ENCODE results near the gene TNFRSF6B.

TNFRSF6B gene

DNA sequence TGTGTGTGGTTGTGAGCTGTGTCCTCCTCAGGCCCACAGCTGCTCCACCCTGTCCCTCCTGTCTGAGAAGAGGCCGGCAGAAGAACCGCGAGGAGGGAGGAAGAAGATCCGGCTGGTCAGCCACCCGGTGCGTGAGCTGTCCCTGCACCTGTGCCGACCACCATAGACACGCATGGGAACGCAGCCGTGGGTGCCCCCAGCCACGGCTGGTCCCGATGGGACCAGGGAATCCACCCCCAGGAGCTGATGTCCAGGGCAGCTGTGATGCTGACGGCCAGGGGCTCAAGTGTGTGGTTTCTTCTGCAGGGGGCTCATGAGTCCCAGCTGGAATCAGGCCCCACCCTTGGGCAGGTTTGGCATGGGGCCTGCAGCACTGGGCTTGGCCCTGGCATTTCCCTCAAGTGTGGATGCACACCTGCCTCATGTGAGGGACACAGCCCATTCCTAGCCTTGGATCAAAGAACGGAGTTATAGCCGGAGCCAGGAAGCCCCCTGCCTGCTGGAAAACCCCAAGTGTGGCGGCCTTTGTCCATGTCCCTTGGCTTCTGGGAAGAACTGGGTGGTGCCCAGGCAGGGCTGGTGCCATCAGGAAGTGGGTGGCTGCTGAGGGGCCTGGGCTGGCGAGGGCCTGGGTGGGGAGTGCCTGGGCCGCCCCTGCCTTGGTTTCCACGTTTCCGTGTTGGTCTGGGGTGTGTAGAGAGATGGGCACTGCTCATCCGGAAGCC lies 4.6 kb upstream of the TNFRSF6B start:
- TF ChIP-seq, protein P1, sequence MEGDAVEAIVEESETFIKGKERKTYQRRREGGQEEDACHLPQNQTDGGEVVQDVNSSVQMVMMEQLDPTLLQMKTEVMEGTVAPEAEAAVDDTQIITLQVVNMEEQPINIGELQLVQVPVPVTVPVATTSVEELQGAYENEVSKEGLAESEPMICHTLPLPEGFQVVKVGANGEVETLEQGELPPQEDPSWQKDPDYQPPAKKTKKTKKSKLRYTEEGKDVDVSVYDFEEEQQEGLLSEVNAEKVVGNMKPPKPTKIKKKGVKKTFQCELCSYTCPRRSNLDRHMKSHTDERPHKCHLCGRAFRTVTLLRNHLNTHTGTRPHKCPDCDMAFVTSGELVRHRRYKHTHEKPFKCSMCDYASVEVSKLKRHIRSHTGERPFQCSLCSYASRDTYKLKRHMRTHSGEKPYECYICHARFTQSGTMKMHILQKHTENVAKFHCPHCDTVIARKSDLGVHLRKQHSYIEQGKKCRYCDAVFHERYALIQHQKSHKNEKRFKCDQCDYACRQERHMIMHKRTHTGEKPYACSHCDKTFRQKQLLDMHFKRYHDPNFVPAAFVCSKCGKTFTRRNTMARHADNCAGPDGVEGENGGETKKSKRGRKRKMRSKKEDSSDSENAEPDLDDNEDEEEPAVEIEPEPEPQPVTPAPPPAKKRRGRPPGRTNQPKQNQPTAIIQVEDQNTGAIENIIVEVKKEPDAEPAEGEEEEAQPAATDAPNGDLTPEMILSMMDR (IDR thresholded peaks at IDR 0.05; ENCODE audit: low read depth, low read length): no peak
- no peak overlapping the region for H3K4me3 ChIP-seq (ENCODE audit: low read depth, low read length)

- no peak overlapping the region for H3K4me3 ChIP-seq (ENCODE audit: low read depth, low read length)
- TF ChIP-seq, protein P1 (IDR thresholded peaks at IDR 0.05; ENCODE audit: low read depth, low read length): no peak
These were observed 3.9 kb upstream of the TNFRSF6B start for GRCh38 chr20:63692436-63693082.

GRCh38 chr20:63693083-63693732 lies 3.2 kb upstream of the TNFRSF6B start:
- no peak overlapping the region for H3K4me3 ChIP-seq (ENCODE audit: low read depth, low read length)

DNA sequence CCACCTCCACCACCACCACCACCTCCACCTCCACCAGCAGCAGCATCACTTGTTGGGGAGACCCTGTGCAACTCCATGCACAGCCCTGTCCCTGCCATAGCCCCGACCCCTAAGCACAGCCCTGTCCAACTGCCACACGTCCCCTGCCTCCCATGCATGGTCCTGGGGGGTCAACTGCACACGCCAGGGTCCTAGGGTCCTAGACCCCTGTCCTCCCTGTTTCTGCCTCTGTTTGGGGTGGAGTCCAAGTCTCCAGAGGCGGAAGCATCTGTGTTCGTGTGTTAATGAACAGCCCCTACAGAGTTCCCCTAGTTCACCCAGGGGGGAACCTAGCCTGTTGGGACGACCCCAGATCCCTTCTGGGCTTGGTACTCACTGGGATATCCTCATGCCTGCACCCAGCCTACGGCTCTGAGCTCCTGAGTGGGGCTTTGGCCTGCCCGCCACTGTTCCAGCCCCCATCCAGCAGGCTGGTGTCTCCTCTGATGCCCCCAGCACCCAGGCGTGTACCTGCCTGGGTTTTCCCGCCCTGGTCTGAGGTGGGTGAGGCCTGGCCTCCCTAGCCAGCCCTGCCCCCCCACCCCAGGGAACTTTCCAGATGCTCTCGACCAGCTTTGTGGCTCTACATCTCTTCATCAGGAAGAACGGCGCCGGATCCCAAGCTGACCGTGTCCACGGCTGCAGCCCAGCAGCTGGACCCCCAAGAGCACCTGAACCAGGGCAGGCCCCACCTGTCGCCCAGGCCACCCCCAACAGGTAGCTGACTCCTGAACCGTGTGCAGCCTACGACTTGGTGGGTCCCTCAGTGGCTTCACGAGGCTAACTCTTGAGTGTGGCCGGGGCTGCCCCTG lies 2.5 kb upstream of the TNFRSF6B start:
- no peak overlapping the region for H3K4me3 ChIP-seq (ENCODE audit: low read depth, low read length)
- TF ChIP-seq, protein P1 (IDR thresholded peaks at IDR 0.05; ENCODE audit: low read depth, low read length): no peak

More at GRCh38 chr20:63693083-63693732, 3.2 kb upstream of the TNFRSF6B start:
- TF ChIP-seq, protein P1 (IDR thresholded peaks at IDR 0.05; ENCODE audit: low read depth, low read length): no peak

DNA sequence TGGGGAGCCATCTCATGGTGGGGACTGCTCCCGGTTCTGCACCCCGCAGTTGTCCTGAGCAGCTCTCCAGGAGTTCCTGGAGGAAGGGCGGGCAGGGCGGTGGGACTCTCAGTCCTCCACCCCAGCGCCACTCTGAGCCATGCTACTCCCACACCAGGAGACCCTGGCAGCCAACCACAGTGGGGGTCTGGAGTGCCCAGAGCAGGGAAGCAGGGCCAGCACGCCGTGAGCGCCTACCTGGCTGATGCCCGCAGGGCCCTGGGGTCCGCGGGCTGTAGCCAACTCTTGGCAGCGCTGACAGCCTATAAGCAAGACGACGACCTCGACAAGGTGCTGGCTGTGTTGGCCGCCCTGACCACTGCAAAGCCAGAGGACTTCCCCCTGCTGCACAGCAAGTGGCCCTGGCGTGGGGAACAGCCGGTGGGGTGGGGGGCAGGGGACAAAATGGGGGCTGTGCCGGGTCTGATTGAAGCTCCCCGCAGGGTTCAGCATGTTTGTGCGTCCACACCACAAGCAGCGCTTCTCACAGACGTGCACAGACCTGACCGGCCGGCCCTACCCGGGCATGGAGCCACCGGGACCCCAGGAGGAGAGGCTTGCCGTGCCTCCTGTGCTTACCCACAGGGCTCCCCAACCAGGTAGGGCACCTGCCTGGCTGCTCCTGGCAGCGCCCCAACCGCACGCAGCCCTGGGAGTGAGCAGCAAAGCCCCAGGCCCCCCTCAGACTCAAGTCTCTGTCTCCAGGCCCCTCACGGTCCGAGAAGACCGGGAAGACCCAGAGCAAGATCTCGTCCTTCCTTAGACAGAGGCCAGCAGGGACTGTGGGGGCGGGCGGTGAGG lies 1.6 kb upstream of the TNFRSF6B start:
- TF ChIP-seq, protein P1 (IDR thresholded peaks at IDR 0.05; ENCODE audit: low read depth, low read length): no peak

More for the DNA sequence above, 1.6 kb upstream of the TNFRSF6B start:
- H3K4me3 ChIP-seq (ENCODE audit: low read depth, low read length): no peak overlapping the region
